Keratinocyte (primary cell): ENCODE measurements around the gene SLC39A8. TPM values are rescaled to one million over a fixed set of nuclear protein-coding genes. Genes with fewer than 3 reads are reported as not detected.

Experiments
- DNase-seq: peaks from one replicate; pipeline ENCODE4 v3.0.0-alpha.2; 2011; ENCODE audit warnings: low read depth, missing footprints, low spot score
- FAIRE-seq: peaks from 2 replicates; lab custom pipeline; 2011; peaks lifted over from hg19 to GRCh38; lab: Jason Lieb, UNC
- H2AFZ ChIP-seq: 2 replicates; pipeline ENCODE4 v1.6.0; 2012; ENCODE audit warnings: low read length, control low read depth, inconsistent platforms; ENCODE audit not compliant: control insufficient read depth
- H3K27ac ChIP-seq: 2 replicates; pipeline ENCODE4 v1.5.1; 2011; ENCODE audit warnings: low read length; ENCODE audit not compliant: control insufficient read depth, insufficient read depth
- H3K27me3 ChIP-seq: 3 replicates; pipeline ENCODE4 v1.6.0; 2011; ENCODE audit warnings: low read length; ENCODE audit not compliant: control insufficient read depth, insufficient read depth; ENCODE audit errors: extremely low read depth
- H3K36me3 ChIP-seq, 2 experiments: 2 replicates in 1 of 2; 3 replicates in 1 of 2; pipeline ENCODE4 v1.5.1; 2011; ENCODE audit warnings: low read length in 2 of 2, mild to moderate bottlenecking in 1 of 2; ENCODE audit not compliant: control insufficient read depth in 2 of 2, insufficient read depth in 2 of 2; ENCODE audit errors: extremely low read depth in 1 of 2
- H3K4me1 ChIP-seq: 3 replicates; pipeline ENCODE4 v1.5.1; 2011; ENCODE audit warnings: low read length; ENCODE audit not compliant: control insufficient read depth, insufficient read depth; ENCODE audit errors: extremely low read depth
- H3K4me2 ChIP-seq: 3 replicates; pipeline ENCODE4 v1.6.0; 2011; ENCODE audit warnings: low read depth, low read length; ENCODE audit not compliant: control insufficient read depth, insufficient read depth; ENCODE audit errors: extremely low read depth
- H3K4me3 ChIP-seq, 3 experiments: fragments of 200-600 bp in 1 of 3; sonication (generic) in 1 of 3; 2 replicates in 2 of 3; 3 replicates in 1 of 3; pipeline ENCODE4 v1.5.1; 2011 to 2016; ENCODE audit warnings: low read length in 3 of 3, mild to moderate bottlenecking in 3 of 3, control low read depth in 2 of 3, inconsistent platforms in 1 of 3, low read depth in 1 of 3, mixed read lengths in 1 of 3, mixed run types in 1 of 3, moderate library complexity in 1 of 3; ENCODE audit not compliant: control insufficient read depth in 2 of 3, insufficient read depth in 2 of 3; ENCODE audit errors: extremely low read depth in 1 of 3
- H3K79me2 ChIP-seq: 2 replicates; pipeline ENCODE4 v1.6.0; 2012; ENCODE audit warnings: low read length; ENCODE audit not compliant: control insufficient read depth, insufficient read depth
- H3K9ac ChIP-seq: 3 replicates; pipeline ENCODE4 v1.6.0; 2011; ENCODE audit warnings: low read length; ENCODE audit not compliant: control insufficient read depth, insufficient read depth; ENCODE audit errors: extremely low read depth
- H3K9me1 ChIP-seq: 3 replicates; pipeline ENCODE4 v1.6.0; 2011; ENCODE audit warnings: low read length; ENCODE audit not compliant: control insufficient read depth, insufficient read depth; ENCODE audit errors: extremely low read depth
- H3K9me3 ChIP-seq: 2 replicates; pipeline ENCODE4 v1.5.1; 2012; ENCODE audit warnings: low read depth, low read length; ENCODE audit not compliant: control insufficient read depth
- H4K20me1 ChIP-seq: 3 replicates; pipeline ENCODE4 v1.6.0; 2011; ENCODE audit warnings: low read length; ENCODE audit not compliant: control insufficient read depth, insufficient read depth; ENCODE audit errors: extremely low read depth
- EZH2 ChIP-seq: IDR thresholded peaks from one replicate; pipeline ENCODE4 v1.6.1; 2012; ENCODE audit warnings: inconsistent platforms, mild to moderate bottlenecking, low read length, moderate library complexity
- dilution Hi-C: fragments of 300-500 bp; cut with MboI; formaldehyde crosslinking; loops from one replicate; pipeline ENCODE4 v1.7.0; 2020; ENCODE audit warnings: low sequenced_read_pairs; ENCODE audit not compliant: extremely low pct_ligation_motif_present
- polyA plus RNA-seq, 5 experiments: library from polyadenylated mRNA; depleted of rRNA in 3 of 5; stranded (reverse) in 3 of 5; stranded (forward) in 1 of 5; unstranded in 1 of 5; fragments of >200 nt; gene quantifications; 1 replicate in 1 of 5; 2 replicates in 3 of 5; 3 replicates in 1 of 5; pipeline versions ENCODE4 v1.2.1 to v1.2.3, GENCODE V29; 2011 to 2012; ENCODE audit warnings: missing spikeins in 2 of 5, low read depth in 1 of 5, low replicate concordance in 1 of 5
- TF ChIP-seq, protein P1 (sequence below), 3 experiments: IDR thresholded peaks in 1 of 3; conservative IDR thresholded peaks in 1 of 3; optimal IDR thresholded peaks in 1 of 3; 2 replicates in 2 of 3; 3 replicates in 1 of 3; pipeline versions ENCODE3 to v1.5.1; 2011; ENCODE audit warnings: low read length in 3 of 3, mild to moderate bottlenecking in 3 of 3, moderate library complexity in 2 of 3, control low read depth in 1 of 3, inconsistent platforms in 1 of 3; ENCODE audit not compliant: insufficient read depth in 2 of 3; ENCODE audit errors: extremely low read depth in 1 of 3

SLC39A8 gene
- polyA plus RNA-seq, 1 donor (not counting 4 experiments of a cell fraction or from before 2014, with no cell fraction given): 7.5 TPM

DNA sequence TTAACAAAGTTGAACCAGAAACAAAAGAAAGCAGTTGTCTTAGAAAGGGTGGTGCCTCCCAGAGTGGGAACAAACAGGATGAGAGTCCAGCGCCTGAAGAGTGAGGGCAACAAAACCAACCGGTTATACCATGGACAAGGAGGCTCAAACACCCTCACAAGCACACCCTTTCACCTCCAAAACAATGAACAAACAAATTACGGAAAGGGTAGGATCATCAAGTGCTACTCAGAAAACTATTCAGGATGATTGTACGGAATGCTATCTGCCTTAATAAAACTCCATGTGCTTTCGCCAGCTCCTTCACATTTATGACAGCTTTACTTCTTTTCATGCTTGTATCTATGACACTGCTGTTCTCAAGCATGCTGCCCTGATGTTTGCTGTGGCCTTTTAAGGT lies 26.8 kb downstream of the SLC39A8 start:
- no peaks in the 10 kb centered on the region for H3K4me1 ChIP-seq
- no peak for DNase-seq

DNA sequence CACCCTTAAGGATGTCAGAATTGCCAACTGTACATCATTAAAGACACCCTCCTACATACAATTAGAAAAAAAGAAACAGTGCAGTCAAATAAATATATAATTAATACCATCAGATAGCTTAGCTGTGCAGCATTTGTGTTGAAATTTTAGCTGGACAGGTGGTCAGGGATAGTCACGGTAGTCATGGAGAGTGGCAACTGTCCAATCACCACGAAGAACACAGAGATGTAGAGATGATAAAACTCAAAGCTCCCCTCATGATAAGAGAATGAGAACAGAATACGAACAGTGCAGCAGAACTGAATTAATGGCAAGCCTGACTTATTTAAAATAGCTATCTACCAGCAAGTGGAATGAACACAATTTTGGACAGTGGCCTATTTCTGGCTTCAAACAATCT lies 27.2 kb downstream of the SLC39A8 start:
- no peaks in the 10 kb centered on the region for H3K79me2 ChIP-seq
- no peaks in the 10 kb centered on the region for H3K9me3 ChIP-seq
- no peaks in the 10 kb centered on the region for H3K36me3 ChIP-seq
- no peak for FAIRE-seq
- H2AFZ ChIP-seq: no peak overlapping the region
- no peaks in the 10 kb centered on the region for H3K9me1 ChIP-seq
- dilution Hi-C loops: no loop called here
- no peaks in the 10 kb centered on the region for H4K20me1 ChIP-seq
- no peaks in the 10 kb centered on the region for H3K4me1 ChIP-seq
- no peak overlapping the region for H3K9ac ChIP-seq
- H3K27me3 ChIP-seq: no peaks in the 10 kb centered on the region
- no peak for DNase-seq
- H3K4me3 ChIP-seq: no peak overlapping the region
- no peak for TF ChIP-seq EZH2
- TF ChIP-seq, protein P1, sequence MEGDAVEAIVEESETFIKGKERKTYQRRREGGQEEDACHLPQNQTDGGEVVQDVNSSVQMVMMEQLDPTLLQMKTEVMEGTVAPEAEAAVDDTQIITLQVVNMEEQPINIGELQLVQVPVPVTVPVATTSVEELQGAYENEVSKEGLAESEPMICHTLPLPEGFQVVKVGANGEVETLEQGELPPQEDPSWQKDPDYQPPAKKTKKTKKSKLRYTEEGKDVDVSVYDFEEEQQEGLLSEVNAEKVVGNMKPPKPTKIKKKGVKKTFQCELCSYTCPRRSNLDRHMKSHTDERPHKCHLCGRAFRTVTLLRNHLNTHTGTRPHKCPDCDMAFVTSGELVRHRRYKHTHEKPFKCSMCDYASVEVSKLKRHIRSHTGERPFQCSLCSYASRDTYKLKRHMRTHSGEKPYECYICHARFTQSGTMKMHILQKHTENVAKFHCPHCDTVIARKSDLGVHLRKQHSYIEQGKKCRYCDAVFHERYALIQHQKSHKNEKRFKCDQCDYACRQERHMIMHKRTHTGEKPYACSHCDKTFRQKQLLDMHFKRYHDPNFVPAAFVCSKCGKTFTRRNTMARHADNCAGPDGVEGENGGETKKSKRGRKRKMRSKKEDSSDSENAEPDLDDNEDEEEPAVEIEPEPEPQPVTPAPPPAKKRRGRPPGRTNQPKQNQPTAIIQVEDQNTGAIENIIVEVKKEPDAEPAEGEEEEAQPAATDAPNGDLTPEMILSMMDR (optimal IDR thresholded peaks at IDR 0.05 in 1 of 3, IDR thresholded peaks at IDR 0.05 in 1 of 3, conservative IDR thresholded peaks at IDR 0.05 in 1 of 3; ENCODE audit: extremely low read depth in 1 of 3, insufficient read depth in 2 of 3, low read length in 3 of 3): no peak
- no peak overlapping the region for H3K4me2 ChIP-seq
- no peak overlapping the region for H3K27ac ChIP-seq

More for the DNA sequence above, 26.8 kb downstream of the SLC39A8 start:
- Histone ChIP-seq H2AFZ (no peak overlapping the region), H3K4me2 (no peak overlapping the region), H3K9ac (no peak overlapping the region), H3K9me3 (no peaks in the 10 kb centered on the region), H3K36me3 (no peaks in the 10 kb centered on the region), H4K20me1 (no peaks in the 10 kb centered on the region), H3K27me3 (no peaks in the 10 kb centered on the region), H3K27ac (no peak overlapping the region), H3K4me3 (no peak overlapping the region), H3K79me2 (no peaks in the 10 kb centered on the region), H3K9me1 (no peaks in the 10 kb centered on the region)
- TF ChIP-seq, protein P1 (optimal IDR thresholded peaks at IDR 0.05 in 1 of 3, IDR thresholded peaks at IDR 0.05 in 1 of 3, conservative IDR thresholded peaks at IDR 0.05 in 1 of 3; ENCODE audit: extremely low read depth in 1 of 3, insufficient read depth in 2 of 3, low read length in 3 of 3): no peak
- no peak for TF ChIP-seq EZH2
- no peak for FAIRE-seq
- dilution Hi-C loops: no loop called here
